GM12891 (cell line): ENCODE results near the gene ATP8A2.

ENCODE experiments used
- DNase-seq: peaks from one replicate; pipeline ENCODE4 v3.0.0; 2011; ENCODE audit warnings: low spot score; ENCODE audit not compliant: insufficient read length
- FAIRE-seq: peaks from 2 replicates; lab custom pipeline; 2011; peaks lifted over from hg19 to GRCh38; lab: Jason Lieb, UNC
- PAX5 ChIP-seq: IDR thresholded peaks from 2 replicates; pipeline ENCODE4 v1.6.1; 2011; ENCODE audit warnings: low read length, moderate library complexity, mild to moderate bottlenecking; ENCODE audit not compliant: insufficient read depth, severe bottlenecking
- POLR2A ChIP-seq: IDR thresholded peaks from 2 replicates; pipeline ENCODE4 v1.6.1; 2011; ENCODE audit warnings: low read depth, low read length, control low read depth
- POLR2AphosphoS5 ChIP-seq: IDR thresholded peaks from 2 replicates; pipeline ENCODE4 v1.6.1; 2011; ENCODE audit warnings: low read depth, low read length, control low read depth
- POU2F2 ChIP-seq: IDR thresholded peaks from 2 replicates; pipeline ENCODE4 v1.6.1; 2011; ENCODE audit warnings: low read depth, mild to moderate bottlenecking, control low read depth, low read length, moderate library complexity
- SPI1 ChIP-seq: IDR thresholded peaks from 2 replicates; pipeline ENCODE4 v1.6.1; 2011; ENCODE audit warnings: low read depth, low read length, control low read depth
- TAF1 ChIP-seq: IDR thresholded peaks from 2 replicates; pipeline ENCODE4 v1.6.1; 2011; ENCODE audit warnings: low read depth, low read length, control low read depth

The ATP8A2 gene

GRCh38 chr13:25843692-25844091 lies 471.9 kb downstream of the ATP8A2 start:
- no peak for FAIRE-seq
- TF ChIP-seq POU2F2 (no peak), PAX5 (no peak), SPI1 (no peak), POLR2A (no peak), TAF1 (no peak), POLR2AphosphoS5 (no peak)
- no peak for DNase-seq

GRCh38 chr13:25844559-25845434 lies 473.0 kb downstream of the ATP8A2 start:
- DNase-seq (no peak), FAIRE-seq (no peak)
- TF ChIP-seq TAF1 = no peak
- TF ChIP-seq PAX5 = no peak
- TF ChIP-seq POU2F2 = no peak
- TF ChIP-seq POLR2A = no peak
- no peak for TF ChIP-seq POLR2AphosphoS5
- TF ChIP-seq SPI1 = no peak

GRCh38 chr13:25846222-25846984 lies 474.6 kb downstream of the ATP8A2 start:
- DNase-seq (no peak), FAIRE-seq (no peak)
- TF ChIP-seq POLR2AphosphoS5 (no peak), PAX5 (no peak), POU2F2 (no peak), POLR2A (no peak), SPI1 (no peak), TAF1 (no peak)

- DNase-seq (no peak), FAIRE-seq (no peak)
- TF ChIP-seq PAX5 (no peak), TAF1 (no peak), POLR2AphosphoS5 (no peak), POLR2A (no peak), POU2F2 (no peak), SPI1 (no peak)
These were observed 475.4 kb downstream of the ATP8A2 start for GRCh38 chr13:25847145-25847544.

- no peak for DNase-seq
- no peak for FAIRE-seq
- TF ChIP-seq TAF1 (no peak), SPI1 (no peak), POLR2AphosphoS5 (no peak), POLR2A (no peak), POU2F2 (no peak), PAX5 (no peak)
These were observed 476.2 kb downstream of the ATP8A2 start for GRCh38 chr13:25847635-25848626.

- DNase-seq = no peak
- no peak for TF ChIP-seq POLR2AphosphoS5
- TF ChIP-seq POU2F2 = no peak
- TF ChIP-seq PAX5 = no peak
- no peak for TF ChIP-seq TAF1
- no peak for TF ChIP-seq POLR2A
- no peak for TF ChIP-seq SPI1
- FAIRE-seq = no peak
These were observed 477.3 kb downstream of the ATP8A2 start for GRCh38 chr13:25848812-25849745.

- TF ChIP-seq SPI1 = no peak
- no peak for TF ChIP-seq TAF1
- no peak for TF ChIP-seq POU2F2
- TF ChIP-seq PAX5 = no peak
- no peak for DNase-seq
- FAIRE-seq = no peak
These were observed 486.1 kb downstream of the ATP8A2 start for GRCh38 chr13:25857830-25858229.

- FAIRE-seq = no peak
- TF ChIP-seq PAX5 = no peak
- TF ChIP-seq TAF1 = no peak
- TF ChIP-seq POLR2A = no peak
- TF ChIP-seq POU2F2 = no peak
- TF ChIP-seq POLR2AphosphoS5 = no peak
- no peak for TF ChIP-seq SPI1
These were observed 487.8 kb downstream of the ATP8A2 start for GRCh38 chr13:25859528-25859927.

More at GRCh38 chr13:25859528-25859927, 487.8 kb downstream of the ATP8A2 start:
- no peak for DNase-seq
